ENCODE measurements around the gene MTIF3.

The MTIF3 gene

GRCh38 chr13:27472941-27473340 lies 22.6 kb upstream of the MTIF3 start:
- H3K4me3 Mint-ChIP-seq, result no peak overlapping the region
- H3K27me3 Mint-ChIP-seq, result no peaks in the 10 kb centered on the region
- H3K27ac Mint-ChIP-seq, result no peak overlapping the region
- no peaks in the 10 kb centered on the region for H3K36me3 Mint-ChIP-seq (ENCODE audit: low read depth)
- H3K9me3 Mint-ChIP-seq, result no peaks in the 10 kb centered on the region
- intact Hi-C loops (cut with micrococcal nuclease), result no loop called here
- peaks cover 9% of the 10 kb centered on the region for H3K4me1 Mint-ChIP-seq (ENCODE audit: low read depth)

- Mint-ChIP-seq H3K9me3 (no peaks in the 10 kb centered on the region), H3K4me3 (no peak overlapping the region), H3K27me3 (no peaks in the 10 kb centered on the region), H3K27ac (no peak overlapping the region), H3K4me1 (ENCODE audit: low read depth) (peaks cover 8% of the 10 kb centered on the region), H3K36me3 (ENCODE audit: low read depth) (no peaks in the 10 kb centered on the region)
- intact Hi-C loops (cut with micrococcal nuclease), result no loop called here
Observed at GRCh38 chr13:27472441-27472840, 22.1 kb upstream of the MTIF3 start.

GRCh38 chr13:27470075-27470820 lies 19.9 kb upstream of the MTIF3 start:
- peaks cover 2% of the 10 kb centered on the region for H3K27me3 Mint-ChIP-seq
- H3K9me3 Mint-ChIP-seq, result no peaks in the 10 kb centered on the region

GRCh38 chr13:27466513-27466912 lies 16.1 kb upstream of the MTIF3 start:
- no peaks in the 10 kb centered on the region for H3K36me3 Mint-ChIP-seq (ENCODE audit: low read depth)
- no peak overlapping the region for H3K27ac Mint-ChIP-seq
- peaks cover 2% of the 10 kb centered on the region for H3K27me3 Mint-ChIP-seq
- H3K9me3 Mint-ChIP-seq, result no peaks in the 10 kb centered on the region
- H3K4me1 Mint-ChIP-seq (ENCODE audit: low read depth), result no peaks in the 10 kb centered on the region
- intact Hi-C loops (cut with micrococcal nuclease), result no loop called here
- no peak overlapping the region for H3K4me3 Mint-ChIP-seq

More at GRCh38 chr13:27470075-27470820, 19.9 kb upstream of the MTIF3 start:
- H3K36me3 Mint-ChIP-seq (ENCODE audit: low read depth), result no peaks in the 10 kb centered on the region
- H3K4me1 Mint-ChIP-seq (ENCODE audit: low read depth), result no peaks in the 10 kb centered on the region
- intact Hi-C loops (cut with micrococcal nuclease), result no loop called here
- no peak overlapping the region for H3K27ac Mint-ChIP-seq
- no peak overlapping the region for H3K4me3 Mint-ChIP-seq

- Mint-ChIP-seq H3K27ac (no peak overlapping the region), H3K9me3 (no peaks in the 10 kb centered on the region), H3K36me3 (ENCODE audit: low read depth) (no peaks in the 10 kb centered on the region), H3K27me3 (peaks cover 2% of the 10 kb centered on the region), H3K4me3 (no peak overlapping the region), H3K4me1 (ENCODE audit: low read depth) (no peaks in the 10 kb centered on the region)
- intact Hi-C loops (cut with micrococcal nuclease), result no loop called here
Observed at GRCh38 chr13:27465611-27466010, 15.2 kb upstream of the MTIF3 start.

- Mint-ChIP-seq H3K9me3 (no peaks in the 10 kb centered on the region), H3K27me3 (peaks cover 2% of the 10 kb centered on the region), H3K36me3 (ENCODE audit: low read depth) (no peaks in the 10 kb centered on the region), H3K4me1 (ENCODE audit: low read depth) (no peaks in the 10 kb centered on the region), H3K4me3 (no peak overlapping the region), H3K27ac (no peak overlapping the region)
- intact Hi-C loops (cut with micrococcal nuclease), result no loop called here
Observed at GRCh38 chr13:27463500-27463899, 13.1 kb upstream of the MTIF3 start.

- H3K9me3 Mint-ChIP-seq, result no peaks in the 10 kb centered on the region
- H3K4me1 Mint-ChIP-seq (ENCODE audit: low read depth), result no peaks in the 10 kb centered on the region
- H3K27ac Mint-ChIP-seq, result no peak overlapping the region
- H3K36me3 Mint-ChIP-seq (ENCODE audit: low read depth), result no peaks in the 10 kb centered on the region
- no peak overlapping the region for H3K4me3 Mint-ChIP-seq
- peaks cover 2% of the 10 kb centered on the region for H3K27me3 Mint-ChIP-seq
- intact Hi-C loops (cut with micrococcal nuclease), result no loop called here
Observed at GRCh38 chr13:27461940-27462584, 11.7 kb upstream of the MTIF3 start.

- Mint-ChIP-seq H3K4me1 (ENCODE audit: low read depth) (peaks cover 11% of the 10 kb centered on the region), H3K27me3 (peaks cover 7% of the 10 kb centered on the region), H3K36me3 (ENCODE audit: low read depth) (peaks cover 4% of the 10 kb centered on the region), H3K27ac (peak overlapping the region; percentile 79), H3K9me3 (no peaks in the 10 kb centered on the region), H3K4me3 (peak overlapping the region; percentile 63)
- intact Hi-C loops (cut with micrococcal nuclease), result no loop called here
Observed at GRCh38 chr13:27455331-27455855, 5.0 kb upstream of the MTIF3 start.

- Mint-ChIP-seq H3K4me3 (peak overlapping the region; percentile 91), H3K27ac (peak overlapping the region; percentile 88), H3K36me3 (ENCODE audit: low read depth) (peaks cover 21% of the 10 kb centered on the region), H3K9me3 (no peaks in the 10 kb centered on the region), H3K27me3 (peaks cover 7% of the 10 kb centered on the region), H3K4me1 (ENCODE audit: low read depth) (peaks cover 41% of the 10 kb centered on the region)
- intact Hi-C loops (cut with micrococcal nuclease), result loop anchor here (1.0 to 5.0 kb wide), 3 partner anchors 26 to 74 kb away; no protein-coding TSS in a partner anchor
Observed at GRCh38 chr13:27450921-27451471, 632 bp upstream of the MTIF3 start.

- H3K4me1 Mint-ChIP-seq (ENCODE audit: low read depth), result peaks cover 43% of the 10 kb centered on the region
- peaks cover 7% of the 10 kb centered on the region for H3K27me3 Mint-ChIP-seq
- peaks cover 31% of the 10 kb centered on the region for H3K36me3 Mint-ChIP-seq (ENCODE audit: low read depth)
- intact Hi-C loops (cut with micrococcal nuclease), result no loop called here
- H3K27ac Mint-ChIP-seq, result peak overlapping the region; percentile 88
- H3K9me3 Mint-ChIP-seq, result no peaks in the 10 kb centered on the region
- H3K4me3 Mint-ChIP-seq, result peak overlapping the region; percentile 91
Observed at GRCh38 chr13:27449081-27449603, 1.2 kb downstream of the MTIF3 start.

- H3K4me1 Mint-ChIP-seq (ENCODE audit: low read depth), result peaks cover 43% of the 10 kb centered on the region
- no peaks in the 10 kb centered on the region for H3K9me3 Mint-ChIP-seq
- no peak overlapping the region for H3K4me3 Mint-ChIP-seq
- peaks cover 31% of the 10 kb centered on the region for H3K36me3 Mint-ChIP-seq (ENCODE audit: low read depth)
- H3K27ac Mint-ChIP-seq, result no peak overlapping the region
- intact Hi-C loops (cut with micrococcal nuclease), result no loop called here
- H3K27me3 Mint-ChIP-seq, result peaks cover 7% of the 10 kb centered on the region
Observed at GRCh38 chr13:27448308-27448707, 2.1 kb downstream of the MTIF3 start.

GRCh38 chr13:27446986-27447583 lies 3.3 kb downstream of the MTIF3 start:
- H3K27me3 Mint-ChIP-seq, result peaks cover 2% of the 10 kb centered on the region
- H3K27ac Mint-ChIP-seq, result no peak overlapping the region
- no peak overlapping the region for H3K4me3 Mint-ChIP-seq
- H3K4me1 Mint-ChIP-seq (ENCODE audit: low read depth), result peaks cover 51% of the 10 kb centered on the region
- H3K36me3 Mint-ChIP-seq (ENCODE audit: low read depth), result peaks cover 40% of the 10 kb centered on the region
- intact Hi-C loops (cut with micrococcal nuclease), result no loop called here
- no peaks in the 10 kb centered on the region for H3K9me3 Mint-ChIP-seq

GRCh38 chr13:27442797-27443196 lies 7.6 kb downstream of the MTIF3 start:
- intact Hi-C loops (cut with micrococcal nuclease), result no loop called here
- Mint-ChIP-seq H3K36me3 (ENCODE audit: low read depth) (peaks cover 60% of the 10 kb centered on the region), H3K27me3 (no peaks in the 10 kb centered on the region), H3K4me3 (no peak overlapping the region), H3K9me3 (no peaks in the 10 kb centered on the region), H3K4me1 (ENCODE audit: low read depth) (peaks cover 28% of the 10 kb centered on the region), H3K27ac (no peak overlapping the region)

Measured in dendritic cell treated with granulocyte-macrophage colony-stimulating factor and Interleukin-4, amounts not matched to agents 40 ng/mL and 50 ng/mL, for 4 days (primary cell).